HL-60/S4 treated with retinoic acid at 250 ng/mL for 4 days and 3 days (cell line): Measurements from ENCODE around the gene SERTAD2.

Source experiments
- in situ Hi-C: fragments of 300-500 bp; cut with MboI; formaldehyde crosslinking; loops from 2 replicates; pipeline ENCODE4 v1.7.0; 2022; ENCODE audit warnings: low sequenced_read_pairs

Gene SERTAD2

GRCh38 chr2:64632835-64633819, 20.6 kb downstream of the SERTAD2 start:
- in situ Hi-C loops = loop anchor here (25.0 kb wide), 1 partner anchor 404 kb away; no protein-coding TSS in a partner anchor

GRCh38 chr2:64631771-64632170, 21.9 kb downstream of the SERTAD2 start:
- in situ Hi-C loops = loop anchor here (25.0 kb wide), 1 partner anchor 406 kb away; no protein-coding TSS in a partner anchor

GRCh38 chr2:64630752-64631151, 23.0 kb downstream of the SERTAD2 start:
- in situ Hi-C loops = loop anchor here (25.0 kb wide), 1 partner anchor 407 kb away; no protein-coding TSS in a partner anchor

- in situ Hi-C loops = loop anchor here (25.0 kb wide), 1 partner anchor 407 kb away; no protein-coding TSS in a partner anchor
These were observed 23.8 kb downstream of the SERTAD2 start for GRCh38 chr2:64629875-64630274.

- in situ Hi-C loops = loop anchor here (25.0 kb wide), 1 partner anchor 408 kb away; no protein-coding TSS in a partner anchor
These were observed 24.4 kb downstream of the SERTAD2 start for GRCh38 chr2:64629329-64629781.

GRCh38 chr2:64627860-64628841, 25.6 kb downstream of the SERTAD2 start:
- in situ Hi-C loops = loop anchor here (25.0 kb wide), 1 partner anchor 409 kb away; no protein-coding TSS in a partner anchor

- in situ Hi-C loops = loop anchor here (25.0 kb wide), 1 partner anchor 410 kb away; no protein-coding TSS in a partner anchor
These were observed 26.6 kb downstream of the SERTAD2 start for GRCh38 chr2:64626963-64627760.

- in situ Hi-C loops = loop anchor here (25.0 kb wide), 1 partner anchor 411 kb away; no protein-coding TSS in a partner anchor
These were observed 27.4 kb downstream of the SERTAD2 start for GRCh38 chr2:64626146-64626809.

- in situ Hi-C loops = loop anchor here (25.0 kb wide), 1 partner anchor 412 kb away; no protein-coding TSS in a partner anchor
These were observed 28.2 kb downstream of the SERTAD2 start for GRCh38 chr2:64625299-64626145.

GRCh38 chr2:64624862-64625261, 28.9 kb downstream of the SERTAD2 start:
- in situ Hi-C loops = loop anchor here (25.0 kb wide), 1 partner anchor 412 kb away; no protein-coding TSS in a partner anchor

GRCh38 chr2:64624108-64624610, 29.6 kb downstream of the SERTAD2 start:
- in situ Hi-C loops = no loop called here

GRCh38 chr2:64623242-64623850, 30.4 kb downstream of the SERTAD2 start:
- in situ Hi-C loops = no loop called here

- in situ Hi-C loops = no loop called here
These were observed 31.1 kb downstream of the SERTAD2 start for GRCh38 chr2:64622443-64623241.

- in situ Hi-C loops = no loop called here
These were observed 33.1 kb downstream of the SERTAD2 start for GRCh38 chr2:64620661-64621060.

GRCh38 chr2:64617631-64618151, 36.0 kb downstream of the SERTAD2 start:
- in situ Hi-C loops = no loop called here

- in situ Hi-C loops = no loop called here
These were observed 37.7 kb downstream of the SERTAD2 start for GRCh38 chr2:64615844-64616536.
